ENCODE data around the gene GCDH. TPM values are rescaled to one million over a fixed set of nuclear protein-coding genes. Genes with fewer than 3 reads are reported as not detected.
"Not testable (repeated sequence)": the region's sequence is repeated elsewhere in the genome, so short reads cannot be mapped to it uniquely, and the experiment has no call there.

Gene GCDH
- 10 to 100 TPM; 28.5 to 33.0 (median 31.9) TPM for total RNA-seq

GRCh38 chr19:12890787-12891552 lies at the start of gene GCDH:
GCDH (plus strand) TSS chr19:12891160; CDS start chr19:12891305, 145 bp downstream.
- 0% methylated on average over 44 of the region's 49 CpGs for WGBS
- H3K9me3 ChIP-seq: no peaks in the 10 kb centered on the region
- H3K4me1 ChIP-seq: peaks cover 20% of the 10 kb centered on the region
- TF ChIP-seq POLR2A (IDR thresholded peaks at IDR 0.05): peak in 1 of 2 donors; percentile 16
- peak in 1 of 3 donors; percentile 38 for TF ChIP-seq POLR2AphosphoS5 (IDR thresholded peaks at IDR 0.05)
- no peak for TF ChIP-seq CTCF (IDR thresholded peaks at IDR 0.05)
- peak within 1 kb of the TSS; percentile 77 for H3K27ac ChIP-seq
- peak within 1 kb of the TSS; percentile 89 for H3K4me3 ChIP-seq
- peaks cover 3% of the 10 kb centered on the region for H3K27me3 ChIP-seq
- DNase-seq (ENCODE audit: low spot score in 2 of 2): peak; percentile 99
- peaks cover 16% of the 10 kb centered on the region for H3K36me3 ChIP-seq

- no peaks in the 10 kb centered on the region for H3K9me3 ChIP-seq
- no peak for DNase-seq (ENCODE audit: low spot score in 2 of 2)
- H3K27ac ChIP-seq: no peak overlapping the region
- no peaks in the 10 kb centered on the region for H3K36me3 ChIP-seq
- TF ChIP-seq POLR2AphosphoS5 (IDR thresholded peaks at IDR 0.05): no peak
- TF ChIP-seq CTCF (IDR thresholded peaks at IDR 0.05): no peak
- no peak for TF ChIP-seq EP300 (IDR thresholded peaks at IDR 0.05)
- no peak for TF ChIP-seq POLR2A (IDR thresholded peaks at IDR 0.05)
- no peak overlapping the region for H3K4me3 ChIP-seq
- peaks cover 76% of the 10 kb centered on the region for H3K27me3 ChIP-seq
- WGBS: 94% methylated on average over 18 of the region's 18 CpGs
- peaks cover 23% of the 10 kb centered on the region for H3K4me1 ChIP-seq
These were observed 48.4 kb upstream of the GCDH start for GRCh38 chr19:12842511-12842910.

GRCh38 chr19:12843328-12843727 lies 47.6 kb upstream of the GCDH start:
- Histone ChIP-seq H3K4me1 (peaks cover 22% of the 10 kb centered on the region), H3K27me3 (peaks cover 68% of the 10 kb centered on the region), H3K4me3 (no peak overlapping the region), H3K36me3 (no peaks in the 10 kb centered on the region), H3K27ac (no peak overlapping the region), H3K9me3 (no peaks in the 10 kb centered on the region)
- no peak for DNase-seq (ENCODE audit: low spot score in 2 of 2)
- 81% methylated on average over 11 of the region's 11 CpGs for WGBS
- TF ChIP-seq EP300 (IDR thresholded peaks at IDR 0.05) (no peak), CTCF (IDR thresholded peaks at IDR 0.05) (no peak), POLR2AphosphoS5 (IDR thresholded peaks at IDR 0.05) (no peak), POLR2A (IDR thresholded peaks at IDR 0.05) (no peak)

GRCh38 chr19:12843999-12844732 lies 46.8 kb upstream of the GCDH start:
- Histone ChIP-seq H3K4me3 (no peak overlapping the region), H3K4me1 (peaks cover 15% of the 10 kb centered on the region), H3K27me3 (peaks cover 61% of the 10 kb centered on the region), H3K9me3 (no peaks in the 10 kb centered on the region), H3K36me3 (no peaks in the 10 kb centered on the region), H3K27ac (no peak overlapping the region)
- no peak for DNase-seq (ENCODE audit: low spot score in 2 of 2)
- 93% methylated on average over 3 of the region's 3 CpGs for WGBS
- TF ChIP-seq POLR2A (IDR thresholded peaks at IDR 0.05): no peak

GRCh38 chr19:12846613-12847012 lies 44.3 kb upstream of the GCDH start:
- not testable (repeated sequence) for H3K27ac ChIP-seq; H3K4me3 ChIP-seq; H3K36me3 ChIP-seq; H3K4me1 ChIP-seq; DNase-seq (ENCODE audit: low spot score in 2 of 2); H3K9me3 ChIP-seq
- WGBS: 84% methylated on average over 7 of the region's 7 CpGs
- peaks cover 38% of the 10 kb centered on the region for H3K27me3 ChIP-seq
